B cell (primary cell): ENCODE data around the gene C5orf15. TPM values are rescaled to one million over a fixed set of nuclear protein-coding genes. Genes with fewer than 3 reads are reported as not detected.

ENCODE experiments used
- ATAC-seq: fragments of 200-7000 bp; cut with Tn5 transposase; one replicate; pipeline ENCODE4 v1.10.0; 2021; ENCODE audit warnings: low read depth, mild to moderate bottlenecking, moderate number of reproducible peaks, moderate library complexity
- CTCF ChIA-PET: fragments of 350-600 bp; sonication (Branson Sonifier 250); formaldehyde crosslinking; loops from one replicate; lab custom pipeline; 2021; ENCODE audit warnings: antibody characterized with exemption, inconsistent platforms; lab: Charles Lee
- POLR2A ChIA-PET: fragments of 350-600 bp; sonication (Branson Sonifier 250); formaldehyde crosslinking; loops from one replicate; lab custom pipeline; 2021; ENCODE audit warnings: antibody characterized with exemption; lab: Charles Lee
- DNase-seq: peaks from one replicate; pipeline ENCODE4 v3.0.0; 2013
- H2AFZ ChIP-seq: 2 replicates; pipeline ENCODE4 v1.6.1; 2012; ENCODE audit warnings: mild to moderate bottlenecking, low read depth, low read length; ENCODE audit not compliant: insufficient read depth, poor library complexity, severe bottlenecking
- H3K27ac ChIP-seq, 2 donors: 1 replicate in 1 of 2; 2 replicates in 1 of 2; pipeline ENCODE4 v1.5.1; 2012 to 2013; ENCODE audit warnings: low read length in 2 of 2, mild to moderate bottlenecking in 2 of 2, moderate library complexity in 1 of 2
- H3K27me3 ChIP-seq, 4 experiments: fragments of 200-600 bp in 1 of 4; sonication (generic) in 1 of 4; replicated peaks in 1 of 4; 1 replicate in 2 of 4; 2 replicates in 2 of 4; pipeline versions ENCODE4 v1.6.1 to v1.7.0; 2013 to 2016; ENCODE audit warnings: low read length in 3 of 4, mild to moderate bottlenecking in 2 of 4, mixed read lengths in 1 of 4, moderate library complexity in 1 of 4; ENCODE audit not compliant: insufficient read depth in 4 of 4, control insufficient read depth in 3 of 4; ENCODE audit errors: control extremely low read depth in 1 of 4
- H3K36me3 ChIP-seq, 2 experiments: replicated peaks in 1 of 2; 1 replicate in 1 of 2; 2 replicates in 1 of 2; pipeline versions ENCODE4 v1.6.1 to v1.7.1; 2013; ENCODE audit warnings: low read length in 1 of 2; ENCODE audit not compliant: insufficient read depth in 2 of 2, control insufficient read depth in 1 of 2; ENCODE audit errors: control extremely low read depth in 1 of 2, extremely low read depth in 1 of 2
- H3K4me1 ChIP-seq, 2 donors: fragments of 200-600 bp in 1 of 2; sonication (generic) in 1 of 2; 1 replicate in 1 of 2; 2 replicates in 1 of 2; pipeline versions ENCODE4 v1.5.1 to v1.6.1; 2013 to 2017; ENCODE audit warnings: low read length in 2 of 2; ENCODE audit not compliant: control insufficient read depth in 2 of 2, insufficient read depth in 2 of 2
- H3K4me2 ChIP-seq: replicated peaks from 2 replicates; pipeline ENCODE3; 2012; ENCODE audit warnings: mild to moderate bottlenecking, low read depth, low read length; ENCODE audit not compliant: poor library complexity, severe bottlenecking
- H3K4me3 ChIP-seq, 5 experiments: fragments of 200-600 bp in 1 of 5; sonication (generic) in 1 of 5; 1 replicate in 3 of 5; 2 replicates in 2 of 5; pipeline versions ENCODE4 v1.5.1 to v1.7.0; 2011 to 2016; ENCODE audit warnings: low read length in 4 of 5, mild to moderate bottlenecking in 4 of 5, low read depth in 2 of 5, control low read depth in 1 of 5, moderate library complexity in 1 of 5; ENCODE audit not compliant: insufficient read depth in 1 of 5; ENCODE audit errors: control extremely low read depth in 1 of 5, extremely low read depth in 1 of 5
- H3K79me2 ChIP-seq: fragments of 200-600 bp; sonication (generic); one replicate; pipeline ENCODE4 v1.6.0; 2016; ENCODE audit warnings: low read length; ENCODE audit not compliant: control insufficient read depth, insufficient read depth
- H3K9ac ChIP-seq: fragments of 200-600 bp; sonication (generic); 2 replicates; pipeline ENCODE4 v1.6.1; 2017; ENCODE audit warnings: mild to moderate bottlenecking, low read length, moderate library complexity
- H3K9me3 ChIP-seq, 3 donors: one replicate each; pipeline versions ENCODE4 v1.6.1 to v1.7.1; 2013; ENCODE audit warnings: low read length in 2 of 3; ENCODE audit not compliant: control insufficient read depth in 2 of 3, insufficient read depth in 1 of 3; ENCODE audit errors: control extremely low read depth in 1 of 3
- H4K20me1 ChIP-seq: 2 replicates; pipeline ENCODE4 v1.6.0; 2012; ENCODE audit warnings: mild to moderate bottlenecking, low read length; ENCODE audit not compliant: insufficient read depth, control insufficient read depth, poor library complexity, severe bottlenecking
- H3K27ac Mint-ChIP-seq: one replicate; pipeline ENCODE4 v1.8.0; 2021; ENCODE audit warnings: mixed read lengths
- H3K27me3 Mint-ChIP-seq: one replicate; pipeline ENCODE4 v1.8.0; 2021; ENCODE audit warnings: mixed read lengths
- H3K4me1 Mint-ChIP-seq: one replicate; pipeline ENCODE4 v1.8.0; 2021; ENCODE audit warnings: mixed read lengths
- H3K4me3 Mint-ChIP-seq: one replicate; pipeline ENCODE4 v1.8.0; 2021; ENCODE audit warnings: mixed read lengths
- H3K9me3 Mint-ChIP-seq: one replicate; pipeline ENCODE4 v1.8.0; 2022; ENCODE audit warnings: mixed read lengths; ENCODE audit not compliant: insufficient read depth
- EZH2 ChIP-seq: IDR thresholded peaks from 2 replicates; pipeline ENCODE4 v1.6.1; 2012; ENCODE audit warnings: borderline replicate concordance, low read depth, mild to moderate bottlenecking, moderate library complexity, low read length; ENCODE audit not compliant: insufficient read depth, poor library complexity, severe bottlenecking
- WGBS: methylation state at CpG from one replicate; pipeline ENCODE4 v1.1.5; 2013; ENCODE audit warnings: missing lambda C conversion rate; ENCODE audit not compliant: insufficient coverage; 5-methylcytosine and 5-hydroxymethylcytosine counted together
- intact Hi-C: fragments of 100-400 bp; cut with micrococcal nuclease; formaldehyde crosslinking; loops from one replicate; pipeline ENCODE4 v1.10.0; 2022
- polyA plus RNA-seq: library from polyadenylated mRNA; depleted of rRNA; stranded (reverse); fragments of >200 nt; gene quantifications from 2 replicates; pipeline ENCODE4 v1.2.3, GENCODE V29; 2012
- total RNA-seq, 2 donors: library from RNA; stranded (reverse); fragments of 120-200 nt in 1 of 2; gene quantifications; 1 replicate in 1 of 2; 2 replicates in 1 of 2; pipeline versions ENCODE4 v1.2.3 to v1.2.4, GENCODE V29; 2013 to 2022
- TF ChIP-seq, protein P1 (sequence below): fragments of 200-600 bp; IDR thresholded peaks from one replicate; pipeline ENCODE4 v1.8.0; 2022; ENCODE audit warnings: antibody characterized with exemption, mild to moderate bottlenecking

C5orf15 gene
- total and polyA plus RNA-seq, 2 donors (not counting 1 experiment from before 2014, with no cell fraction given) = 22.7 to 28.2 TPM

DNA sequence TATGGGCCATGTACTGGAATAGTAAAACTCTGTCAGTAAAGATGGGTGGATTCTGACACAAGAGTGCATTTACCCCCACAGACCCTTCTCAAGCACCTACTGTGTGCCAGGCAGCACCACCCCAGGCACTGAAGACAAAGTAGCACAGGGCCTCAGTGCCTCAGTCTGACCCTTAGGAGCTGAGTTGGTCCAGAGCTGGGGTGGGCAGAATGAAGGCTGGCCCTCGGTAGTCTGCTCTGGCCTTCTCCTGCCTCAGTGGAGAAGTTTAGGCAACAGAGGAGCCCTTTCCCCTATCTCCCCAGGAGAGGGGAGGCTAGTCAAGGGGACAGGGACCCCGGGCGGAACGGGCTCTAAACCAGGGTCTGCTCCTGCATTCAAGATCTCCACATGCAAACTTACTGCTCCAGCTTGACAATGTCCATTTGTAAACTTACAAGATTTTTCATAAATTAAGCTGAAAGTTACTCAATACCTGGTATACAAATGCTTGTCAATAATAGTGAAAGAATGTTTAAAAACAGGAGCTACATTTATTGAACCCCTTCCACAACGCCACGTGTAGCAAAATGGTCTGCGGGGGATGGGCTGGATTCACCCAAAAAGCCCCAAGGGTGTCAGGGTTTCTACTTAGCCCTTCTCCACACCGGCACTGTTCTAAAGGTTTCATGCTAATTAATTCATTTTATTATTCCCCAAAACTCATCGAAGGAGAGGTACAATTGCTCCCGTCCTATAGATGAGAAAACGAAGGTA is 34.8 kb upstream of the C5orf15 start:
- no peak for ATAC-seq

More for the DNA sequence above, 34.8 kb upstream of the C5orf15 start:
- intact Hi-C loops = no loop called here
- Mint-ChIP-seq H3K4me1 (peaks cover 55% of the 10 kb centered on the region), H3K4me3 (peak overlapping the region; percentile 95), H3K27ac (peak overlapping the region; percentile 95), H3K9me3 (no peaks in the 10 kb centered on the region), H3K27me3 (no peaks in the 10 kb centered on the region)
- Histone ChIP-seq H3K27me3 (no peaks in the 10 kb centered on the region), H3K4me2 (peak overlapping the region; percentile 91), H3K9me3 (no peaks in the 10 kb centered on the region), H3K4me3 (peak overlapping the region; percentile 1 to 87 (median 82)), H3K4me1 (peaks cover 17 to 33% of the 10 kb centered on the region in 2 donors), H3K79me2 (peaks cover 59% of the 10 kb centered on the region), H3K36me3 (peaks cover 2 to 6% of the 10 kb centered on the region in 2 experiments), H4K20me1 (peaks cover 46% of the 10 kb centered on the region), H2AFZ (peak overlapping the region; percentile 64), H3K9ac (peak overlapping the region; percentile 83), H3K27ac (peak overlapping the region; percentile 58 to 95)
- TF ChIP-seq, protein P1, sequence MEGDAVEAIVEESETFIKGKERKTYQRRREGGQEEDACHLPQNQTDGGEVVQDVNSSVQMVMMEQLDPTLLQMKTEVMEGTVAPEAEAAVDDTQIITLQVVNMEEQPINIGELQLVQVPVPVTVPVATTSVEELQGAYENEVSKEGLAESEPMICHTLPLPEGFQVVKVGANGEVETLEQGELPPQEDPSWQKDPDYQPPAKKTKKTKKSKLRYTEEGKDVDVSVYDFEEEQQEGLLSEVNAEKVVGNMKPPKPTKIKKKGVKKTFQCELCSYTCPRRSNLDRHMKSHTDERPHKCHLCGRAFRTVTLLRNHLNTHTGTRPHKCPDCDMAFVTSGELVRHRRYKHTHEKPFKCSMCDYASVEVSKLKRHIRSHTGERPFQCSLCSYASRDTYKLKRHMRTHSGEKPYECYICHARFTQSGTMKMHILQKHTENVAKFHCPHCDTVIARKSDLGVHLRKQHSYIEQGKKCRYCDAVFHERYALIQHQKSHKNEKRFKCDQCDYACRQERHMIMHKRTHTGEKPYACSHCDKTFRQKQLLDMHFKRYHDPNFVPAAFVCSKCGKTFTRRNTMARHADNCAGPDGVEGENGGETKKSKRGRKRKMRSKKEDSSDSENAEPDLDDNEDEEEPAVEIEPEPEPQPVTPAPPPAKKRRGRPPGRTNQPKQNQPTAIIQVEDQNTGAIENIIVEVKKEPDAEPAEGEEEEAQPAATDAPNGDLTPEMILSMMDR = no peak
- no peak for TF ChIP-seq EZH2
- no peak for DNase-seq
- WGBS = 25% methylated on average over 5 of the region's 11 CpGs
- ChIA-PET POLR2A (no interaction called here), CTCF (interaction anchor here (1.1 to 2.6 kb wide), 4 partner anchors 10 to 580 kb away, joined by 3 to 15 read pairs (median 6); no protein-coding TSS in a partner anchor)
